HFFc6 (cell line): ENCODE results near the gene CDH6. TPM values are rescaled to one million over a fixed set of nuclear protein-coding genes. Genes with fewer than 3 reads are reported as not detected.

Source experiments
- DNase-seq: peaks from one replicate; pipeline ENCODE4 v3.0.0-alpha.2; 2018
- H3K27ac Mint-ChIP-seq: 2 replicates; pipeline ENCODE4 v1.8.0; 2020; ENCODE audit warnings: mild to moderate bottlenecking, mixed read lengths
- H3K27me3 Mint-ChIP-seq: 2 replicates; pipeline ENCODE4 v1.8.0; 2021; ENCODE audit warnings: mild to moderate bottlenecking, moderate library complexity, mixed read lengths; ENCODE audit not compliant: insufficient read depth
- H3K36me3 Mint-ChIP-seq: 2 replicates; pipeline ENCODE4 v1.8.0; 2021; ENCODE audit warnings: low read depth, mixed read lengths
- H3K4me1 Mint-ChIP-seq: 2 replicates; pipeline ENCODE4 v1.8.0; 2020; ENCODE audit warnings: low read depth, mixed read lengths
- H3K4me3 Mint-ChIP-seq: 2 replicates; pipeline ENCODE4 v1.8.0; 2020; ENCODE audit warnings: mild to moderate bottlenecking, moderate library complexity, mixed read lengths
- H3K9me3 Mint-ChIP-seq: 2 replicates; pipeline ENCODE4 v1.8.0; 2020; ENCODE audit warnings: mild to moderate bottlenecking, mixed read lengths
- CTCF ChIP-seq: fragments of 200-600 bp; sonication (generic); IDR thresholded peaks from 2 replicates; pipeline ENCODE4 v1.5.0; 2021; ENCODE audit warnings: antibody characterized with exemption, mild to moderate bottlenecking
- total RNA-seq, 6 experiments: library from RNA; stranded (reverse); fragmentation: NEBNext Ultra II Directional; extraction: Animal tissue kit (Norgen Biotek cat#: 25700); gene quantifications; 2 replicates in 1 of 6; 3 replicates in 5 of 6; pipeline ENCODE4 v1.2.3, GENCODE V29; 2021

The CDH6 gene
- total RNA-seq, 6 experiments from 2014 or later: 0.26 to 6.6 (median 5.0) TPM

GRCh38 chr5:31335456-31335855 lies 142.0 kb downstream of the CDH6 start:
- no peak for DNase-seq
- no peaks in the 10 kb centered on the region for H3K4me1 Mint-ChIP-seq
- H3K4me3 Mint-ChIP-seq: no peak overlapping the region
- no peaks in the 10 kb centered on the region for H3K36me3 Mint-ChIP-seq
- H3K27me3 Mint-ChIP-seq: peaks cover 1% of the 10 kb centered on the region; the same call in 1 of the 2 replicates
- H3K27ac Mint-ChIP-seq: no peak overlapping the region
- no peaks in the 10 kb centered on the region for H3K9me3 Mint-ChIP-seq
- no peak for TF ChIP-seq CTCF

GRCh38 chr5:31343946-31344345 lies 150.5 kb downstream of the CDH6 start:
- peaks cover 10% of the 10 kb centered on the region for H3K4me1 Mint-ChIP-seq
- H3K27me3 Mint-ChIP-seq: peaks cover 1% of the 10 kb centered on the region; the same call in 1 of the 2 replicates
- H3K36me3 Mint-ChIP-seq: no peaks in the 10 kb centered on the region; the same call in 1 of the 2 replicates
- TF ChIP-seq CTCF: no peak
- H3K27ac Mint-ChIP-seq: no peak overlapping the region
- no peak overlapping the region for H3K4me3 Mint-ChIP-seq
- DNase-seq: no peak
- no peaks in the 10 kb centered on the region for H3K9me3 Mint-ChIP-seq

- Mint-ChIP-seq H3K4me1 (peaks cover 17% of the 10 kb centered on the region), H3K36me3 (peaks cover 4% of the 10 kb centered on the region; the same call in 1 of the 2 replicates), H3K27ac (peak overlapping the region; percentile 73), H3K4me3 (no peak overlapping the region), H3K9me3 (no peaks in the 10 kb centered on the region), H3K27me3 (peaks cover 1% of the 10 kb centered on the region; the same call in 1 of the 2 replicates)
- no peak for TF ChIP-seq CTCF
- peak; percentile 29 for DNase-seq
Observed at GRCh38 chr5:31346896-31347551, 153.5 kb downstream of the CDH6 start.

- Mint-ChIP-seq H3K9me3 (no peaks in the 10 kb centered on the region), H3K36me3 (0 out of 2 replicates have a peak, but pooled peaks cover 4% of the 10 kb centered on the region), H3K4me1 (peaks cover 21% of the 10 kb centered on the region), H3K4me3 (no peak overlapping the region), H3K27me3 (peaks cover 4% of the 10 kb centered on the region; the same call in 1 of the 2 replicates), H3K27ac (no peak overlapping the region)
- no peak for DNase-seq
- TF ChIP-seq CTCF: no peak
Observed at GRCh38 chr5:31347552-31347905, 154.0 kb downstream of the CDH6 start.

- H3K27ac Mint-ChIP-seq: no peak overlapping the region
Observed at GRCh38 chr5:31350395-31350794, 156.9 kb downstream of the CDH6 start.

More at GRCh38 chr5:31350395-31350794, 156.9 kb downstream of the CDH6 start:
- H3K36me3 Mint-ChIP-seq: 0 out of 2 replicates have a peak, but pooled peaks cover 4% of the 10 kb centered on the region
- TF ChIP-seq CTCF: no peak
- peaks cover 4% of the 10 kb centered on the region; the same call in 1 of the 2 replicates for H3K27me3 Mint-ChIP-seq
- no peak for DNase-seq
- H3K4me3 Mint-ChIP-seq: no peak overlapping the region
- H3K4me1 Mint-ChIP-seq: peaks cover 21% of the 10 kb centered on the region
- H3K9me3 Mint-ChIP-seq: no peaks in the 10 kb centered on the region
